Astrocyte of the cerebellum (primary cell): ENCODE data around the gene TNXB.
A peak's percentile ranks its signal among the peaks of the same experiment; 100 is the strongest.

Experiments
- DNase-seq: peaks from one replicate; pipeline ENCODE4 v3.0.0-alpha.2; 2011; ENCODE audit warnings: low read depth
- H3K4me3 ChIP-seq: 2 replicates; pipeline ENCODE4 v1.5.1; 2011; ENCODE audit warnings: mild to moderate bottlenecking, low read depth, low read length, moderate library complexity
- in situ Hi-C: cut with HindIII; loops from 2 replicates; pipeline ENCODE4 v1.10.0; 2017; ENCODE audit warnings: low sequenced_read_pairs
- TF ChIP-seq, protein P1 (sequence below): IDR thresholded peaks from 2 replicates; pipeline ENCODE4 v1.5.1; 2012; ENCODE audit warnings: low read length, low read depth, moderate library complexity, mild to moderate bottlenecking; ENCODE audit errors: missing control alignments

Gene TNXB

DNA sequence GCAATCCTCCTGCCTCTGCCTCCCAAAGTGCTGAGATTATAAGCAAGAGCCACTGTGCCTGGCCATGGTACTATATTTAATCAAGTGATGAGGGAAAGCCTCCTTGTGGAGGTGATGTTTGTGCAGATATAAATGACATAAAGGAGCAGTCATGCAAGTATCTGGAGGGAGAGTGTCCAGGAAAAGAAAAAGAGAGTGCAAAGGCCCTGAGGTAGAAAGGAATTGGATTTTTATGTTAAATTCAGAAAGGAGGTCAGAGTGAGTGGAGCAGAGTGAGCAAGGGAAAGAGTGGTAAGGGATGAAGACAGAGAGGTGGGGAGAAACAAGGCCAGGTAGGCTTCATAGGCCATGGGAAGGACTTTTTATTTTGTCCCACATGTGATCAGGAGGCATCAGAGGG is 28.3 kb upstream of the TNXB start:
- in situ Hi-C loops = no loop called here
- H3K4me3 ChIP-seq = no peak overlapping the region
- TF ChIP-seq, protein P1, sequence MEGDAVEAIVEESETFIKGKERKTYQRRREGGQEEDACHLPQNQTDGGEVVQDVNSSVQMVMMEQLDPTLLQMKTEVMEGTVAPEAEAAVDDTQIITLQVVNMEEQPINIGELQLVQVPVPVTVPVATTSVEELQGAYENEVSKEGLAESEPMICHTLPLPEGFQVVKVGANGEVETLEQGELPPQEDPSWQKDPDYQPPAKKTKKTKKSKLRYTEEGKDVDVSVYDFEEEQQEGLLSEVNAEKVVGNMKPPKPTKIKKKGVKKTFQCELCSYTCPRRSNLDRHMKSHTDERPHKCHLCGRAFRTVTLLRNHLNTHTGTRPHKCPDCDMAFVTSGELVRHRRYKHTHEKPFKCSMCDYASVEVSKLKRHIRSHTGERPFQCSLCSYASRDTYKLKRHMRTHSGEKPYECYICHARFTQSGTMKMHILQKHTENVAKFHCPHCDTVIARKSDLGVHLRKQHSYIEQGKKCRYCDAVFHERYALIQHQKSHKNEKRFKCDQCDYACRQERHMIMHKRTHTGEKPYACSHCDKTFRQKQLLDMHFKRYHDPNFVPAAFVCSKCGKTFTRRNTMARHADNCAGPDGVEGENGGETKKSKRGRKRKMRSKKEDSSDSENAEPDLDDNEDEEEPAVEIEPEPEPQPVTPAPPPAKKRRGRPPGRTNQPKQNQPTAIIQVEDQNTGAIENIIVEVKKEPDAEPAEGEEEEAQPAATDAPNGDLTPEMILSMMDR = no peak
- no peak for DNase-seq

DNA sequence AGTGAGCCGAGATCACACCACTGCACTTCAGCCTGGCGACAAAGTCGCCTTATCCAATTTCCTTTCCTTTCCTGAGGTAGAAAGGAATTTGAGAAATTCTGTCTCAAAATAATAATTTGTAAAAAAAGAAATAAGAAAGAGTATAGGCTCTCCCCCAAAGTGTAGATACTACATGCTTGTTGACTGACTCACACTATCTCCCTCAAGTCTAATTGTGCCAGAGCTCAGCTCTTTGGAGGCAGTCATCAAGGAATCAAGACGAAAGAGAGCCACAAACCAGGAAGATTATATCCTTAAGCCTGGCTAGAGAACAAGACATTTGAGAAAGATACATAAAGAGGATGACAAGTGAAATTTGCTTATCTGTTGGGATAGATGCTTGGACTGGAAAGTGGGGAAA is 24.6 kb upstream of the TNXB start:
- in situ Hi-C loops = no loop called here
- TF ChIP-seq, protein P1 = no peak
- H3K4me3 ChIP-seq = no peak overlapping the region
- no peak for DNase-seq

DNA sequence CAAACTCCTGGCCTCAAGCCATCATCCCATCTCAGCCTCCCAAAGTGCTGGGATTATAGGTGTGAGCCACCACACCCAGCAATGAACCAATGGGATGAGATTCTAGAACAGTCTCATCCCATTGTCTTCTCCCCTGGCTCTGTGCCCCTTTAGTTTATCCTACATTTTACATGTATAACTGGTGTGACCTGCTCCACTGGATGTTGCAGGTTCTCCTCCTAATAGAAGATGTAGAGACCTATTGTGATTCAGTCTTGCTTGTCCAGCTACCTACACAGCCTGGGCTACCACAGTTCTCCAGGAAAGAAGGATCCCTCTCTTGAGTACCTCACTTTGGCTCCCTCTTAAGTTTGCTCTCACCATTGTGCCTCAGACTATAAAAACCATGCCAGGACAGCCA is 23.0 kb upstream of the TNXB start:
- TF ChIP-seq, protein P1 = no peak
- H3K4me3 ChIP-seq = no peak overlapping the region
- in situ Hi-C loops = no loop called here
- DNase-seq = no peak

DNA sequence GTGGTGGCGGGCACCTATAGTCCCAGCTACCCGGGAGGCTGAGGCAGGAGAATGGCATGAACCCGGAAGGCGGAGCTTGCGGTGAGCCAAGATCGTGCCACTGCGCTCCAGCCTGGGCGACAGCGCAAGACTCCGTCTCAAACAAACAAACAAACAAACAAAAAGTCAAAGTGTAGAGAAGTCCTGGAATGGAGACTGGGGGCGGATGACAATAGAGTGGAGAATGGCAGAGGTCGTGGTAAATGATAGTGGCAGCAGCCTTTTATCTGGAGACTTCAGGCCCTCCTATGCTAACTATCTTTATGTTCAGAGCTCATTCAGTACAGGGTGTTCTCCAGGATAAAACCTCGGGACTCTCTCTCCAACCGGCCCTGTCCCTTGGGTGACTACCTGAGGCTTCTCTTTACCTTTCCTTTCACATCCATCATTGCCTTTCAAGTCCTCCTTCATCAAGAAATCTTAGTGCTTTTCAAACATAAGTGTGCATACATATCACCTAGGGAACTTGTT is 22.4 kb upstream of the TNXB start:
- in situ Hi-C loops = no loop called here
- H3K4me3 ChIP-seq = no peak overlapping the region

DNA sequence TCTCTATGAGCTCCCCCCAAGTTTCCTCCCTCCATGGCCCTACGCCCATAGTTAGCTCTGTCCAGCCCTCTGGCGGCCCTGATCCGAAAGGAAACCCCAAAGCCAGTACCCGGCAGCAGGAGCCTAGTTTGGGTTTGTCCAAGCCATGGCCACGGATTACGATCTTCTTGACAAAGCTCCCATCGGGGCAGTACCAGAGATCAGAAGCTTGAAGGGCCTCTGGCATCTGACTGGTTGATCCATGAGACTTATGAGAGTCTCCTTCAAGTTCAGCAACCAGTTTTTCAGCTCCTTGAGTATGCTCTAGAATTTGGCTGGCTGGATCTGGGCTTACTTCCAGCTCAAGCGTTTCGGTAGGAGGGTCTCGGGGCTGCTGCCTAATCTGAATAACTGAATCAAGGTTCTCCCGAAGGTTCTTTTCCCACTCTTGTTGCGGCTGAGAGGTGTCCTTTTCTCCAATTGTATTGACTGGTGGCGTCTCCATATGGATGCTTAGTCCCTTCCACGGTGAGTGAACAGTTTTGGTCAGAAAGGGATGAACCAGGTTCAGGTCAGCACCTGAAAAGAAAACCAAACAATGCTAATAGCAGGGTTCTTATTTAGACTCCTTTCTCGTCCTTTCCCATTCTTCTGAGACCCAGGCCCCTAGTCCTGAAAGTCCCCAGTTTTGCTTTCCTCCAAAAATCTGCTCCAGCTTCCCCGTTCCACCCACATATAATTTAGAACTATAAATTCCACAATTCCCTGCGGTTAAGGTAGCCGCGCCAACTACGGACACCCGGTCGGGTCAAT is 20.4 kb upstream of the TNXB start:
- TF ChIP-seq, protein P1 = no peak
- peak; percentile 28 for DNase-seq
- peak overlapping the region; percentile 74 for H3K4me3 ChIP-seq
- in situ Hi-C loops = loop anchor here (10.0 kb wide), 1 partner anchor 55 kb away; the partner anchor contains the start of gene AGER

More for the DNA sequence above, 22.4 kb upstream of the TNXB start:
- TF ChIP-seq, protein P1 = no peak
- no peak for DNase-seq

DNA sequence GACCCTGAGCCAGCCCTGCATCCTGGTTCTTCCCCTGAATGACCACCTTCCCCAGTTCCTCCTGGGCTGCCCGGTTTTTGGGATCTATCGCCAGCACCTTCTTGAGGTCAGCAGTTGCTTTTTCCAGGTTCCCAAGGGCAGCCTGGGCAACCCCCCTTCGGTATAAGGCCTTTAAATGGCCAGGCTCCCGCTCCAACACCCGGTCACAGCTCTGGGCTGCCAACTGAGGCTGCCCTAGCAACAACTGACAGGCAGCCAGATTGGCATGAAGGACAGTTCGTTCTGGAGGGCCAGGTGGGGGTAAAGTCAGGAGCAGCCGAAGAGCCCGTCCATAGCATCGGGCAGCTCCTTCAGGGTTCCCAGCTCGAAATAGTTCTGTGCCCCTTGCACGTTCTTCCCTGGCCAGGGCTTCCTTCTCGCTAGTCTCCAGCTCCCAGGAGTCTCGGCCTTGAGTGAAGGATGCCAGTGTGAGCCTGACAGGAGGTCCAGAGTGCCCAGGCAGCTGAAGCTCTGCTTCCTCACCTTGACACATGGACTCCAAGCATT is 19.7 kb upstream of the TNXB start:
- H3K4me3 ChIP-seq = peak overlapping the region; percentile 74
- no peak for DNase-seq
- in situ Hi-C loops = loop anchor here (10.0 kb wide), 1 partner anchor 56 kb away; the partner anchor contains the start of gene AGER
- TF ChIP-seq, protein P1 = no peak
